K562 treated with DMSO at 1 percent for 24 hours (cell line): ENCODE data around the gene DEFB119. TPM values are rescaled to one million over a fixed set of nuclear protein-coding genes. Genes with fewer than 3 reads are reported as not detected.

Experiments
- total RNA-seq: library from RNA; unstranded; fragments of 300-600 nt; gene quantifications from 2 replicates; pipeline ENCODE4 v1.2.3, GENCODE V29; 2022; ENCODE audit warnings: low read depth; ENCODE audit not compliant: insufficient read depth

Gene DEFB119, protein sequence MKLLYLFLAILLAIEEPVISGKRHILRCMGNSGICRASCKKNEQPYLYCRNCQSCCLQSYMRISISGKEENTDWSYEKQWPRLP
- not detected in 2 replicates for total RNA-seq

DNA sequence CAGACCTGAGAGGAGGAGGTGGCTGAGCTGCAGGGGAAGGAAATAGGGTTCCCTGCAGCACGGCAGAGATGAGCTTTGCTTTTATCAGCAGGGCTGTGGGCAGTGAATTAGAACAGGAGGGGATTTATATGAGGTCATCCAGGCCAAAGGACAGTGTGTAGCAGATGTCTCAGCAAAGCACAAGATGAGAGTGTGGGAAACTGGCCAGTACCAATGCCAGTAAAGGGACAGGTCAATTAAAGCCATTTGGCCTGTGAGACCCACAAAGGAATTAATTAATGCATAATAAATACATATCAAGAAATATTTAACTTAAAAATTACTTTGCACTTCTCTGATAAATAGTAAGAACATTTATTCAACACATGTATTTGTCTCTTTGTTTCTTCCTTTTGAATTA is at the start of gene DEFB119:
Gene DEFB119 (minus strand): TSS at position 101 of the 400 bp plus-strand sequence. CDS start 107 bp downstream, outside the sequence.

DNA sequence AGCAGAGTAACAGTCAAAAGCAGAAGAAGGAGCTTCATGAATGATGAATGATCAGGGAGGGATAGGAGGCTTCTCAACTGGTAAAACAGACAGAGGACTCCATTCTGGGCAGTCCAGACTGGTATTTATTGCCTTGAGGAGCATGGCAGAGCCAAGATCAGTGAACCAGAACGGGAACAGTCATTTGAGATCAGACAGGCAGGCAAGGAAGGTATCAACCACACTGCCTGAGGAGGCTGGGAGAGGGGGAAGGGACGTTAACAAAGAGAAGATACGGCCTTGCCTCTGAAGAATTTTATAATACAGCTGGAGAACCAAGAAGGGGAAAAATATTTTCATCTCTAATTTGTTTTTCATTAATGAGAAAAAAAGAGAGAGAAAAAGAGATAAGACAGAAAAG is 15.7 kb upstream of the DEFB119 start, which contains the start of gene DEFB121:
Gene DEFB121 (minus strand): TSS at position 101 of the 400 bp plus-strand sequence. CDS start 63 bp downstream, at position 38.

DNA sequence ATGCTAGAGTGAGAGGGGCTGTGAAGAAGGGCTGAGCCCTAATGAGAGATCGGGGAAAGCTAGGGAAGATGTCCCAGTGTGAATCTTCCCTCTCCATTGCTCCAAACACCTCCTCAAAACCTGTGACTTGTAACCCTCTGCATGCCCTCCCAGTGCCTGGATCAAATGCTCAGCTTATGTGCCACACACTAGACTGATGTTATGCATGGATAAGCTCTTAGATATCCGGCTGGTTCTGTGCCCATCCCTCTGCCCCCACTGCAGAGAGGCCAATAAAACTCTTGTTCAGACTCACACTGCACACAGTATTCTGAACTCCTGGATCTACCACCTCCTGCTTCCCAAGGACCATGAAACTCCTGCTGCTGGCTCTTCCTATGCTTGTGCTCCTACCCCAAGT is 22.1 kb downstream of the DEFB119 start, which contains the start of gene DEFB118:
Gene DEFB118 (plus strand): TSS at position 301 of the 400 bp plus-strand sequence. CDS start 50 bp downstream, at position 351.

Other genes starting within 250 kb of the DEFB119 start
- gene DEFB115, start 132.9 kb downstream of the DEFB119 start, total RNA-seq, result not detected in 2 replicates
- not detected in 2 replicates for gene DEFB116, start 82.0 kb downstream of the DEFB119 start, total RNA-seq
- gene DEFB118, start 22.0 kb downstream of the DEFB119 start, total RNA-seq, result not detected in 2 replicates
- not detected in 2 replicates for gene DEFB121, start 15.6 kb upstream of the DEFB119 start, total RNA-seq
- not detected in 2 replicates for gene DEFB123, start 50.0 kb upstream of the DEFB119 start, total RNA-seq
- gene DEFB124, start 84.5 kb upstream of the DEFB119 start, total RNA-seq, result not detected in 2 replicates
- not detected in 2 replicates for gene REM1, start 84.7 kb upstream of the DEFB119 start, total RNA-seq
- 138 and 143 TPM in 2 replicates for gene HM13, start 123.9 kb upstream of the DEFB119 start, total RNA-seq
- gene ID1, start 214.7 kb upstream of the DEFB119 start, total RNA-seq, result 742 and 763 TPM in 2 replicates
- gene COX4I2, start 247.3 kb upstream of the DEFB119 start, total RNA-seq, result not detected in 2 replicates